HEK293T (cell line): ENCODE measurements around the gene HIPK3.

ENCODE experiments used
- ARNT ChIP-seq: fragments of 450-650 bp; IDR thresholded peaks from 2 replicates; pipeline ENCODE4 v1.6.1; 2017; ENCODE audit warnings: mild to moderate bottlenecking
- TARDBP ChIP-seq: fragments of 450-650 bp; IDR thresholded peaks from 2 replicates; pipeline ENCODE4 v1.6.1; 2016

GRCh38 chr11:33317662-33318061, 60.5 kb downstream of the HIPK3 start:
- no peak for TF ChIP-seq ARNT
- no peak for TF ChIP-seq TARDBP
